ENCODE measurements around the gene CDKN2B. TPM values are rescaled to one million over a fixed set of nuclear protein-coding genes. Genes with fewer than 3 reads are reported as not detected.

The CDKN2B gene
- polyA plus RNA-seq, 1 donor from 2014 or later, result 0.15 TPM

DNA sequence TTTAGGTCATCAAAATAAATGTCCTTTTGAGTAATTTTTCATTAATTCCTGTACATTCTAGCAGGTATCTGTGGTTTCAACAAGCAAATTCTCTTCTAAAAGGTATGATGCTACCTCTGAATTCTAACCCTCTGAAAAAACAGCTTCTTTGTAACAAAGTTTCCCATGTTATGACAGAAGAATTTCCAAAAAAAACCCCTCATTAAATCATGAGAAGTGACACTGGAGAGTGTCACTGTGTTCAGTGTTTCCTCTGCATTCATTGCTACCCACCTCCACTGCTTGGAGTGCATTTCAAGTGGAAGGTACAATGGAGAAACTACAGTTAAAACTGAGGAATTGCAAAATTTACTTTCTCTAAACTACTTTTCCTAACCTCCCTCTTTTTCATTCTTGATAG lies 25.0 kb downstream of the CDKN2B start:
- no peak overlapping the region for H2AFZ ChIP-seq (ENCODE audit: low read depth, low read length)
- no peaks in the 10 kb centered on the region for H3K36me3 ChIP-seq (ENCODE audit: insufficient read depth, low read length)
- no peak overlapping the region for H3K9ac ChIP-seq (ENCODE audit: low read length)

DNA sequence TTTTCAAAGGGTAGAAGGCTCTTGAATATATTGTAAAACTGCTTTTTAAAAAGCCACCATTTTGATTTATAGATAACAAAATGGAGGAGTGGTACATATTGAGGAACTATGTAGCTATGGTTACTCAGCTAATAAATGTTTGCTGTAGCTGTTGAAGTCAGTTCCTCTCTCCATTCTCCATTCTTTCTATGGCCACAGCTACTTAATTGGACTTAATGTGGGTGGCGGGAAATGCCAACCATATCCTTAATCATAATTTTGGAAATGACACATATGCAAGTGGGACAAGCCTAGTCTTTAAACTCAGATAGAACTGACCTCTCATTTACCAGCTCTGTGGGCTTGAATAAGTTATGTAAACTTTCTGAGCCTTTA lies 25.6 kb downstream of the CDKN2B start:
- Histone ChIP-seq H3K36me3 (ENCODE audit: insufficient read depth, low read length) (no peaks in the 10 kb centered on the region), H3K27me3 (ENCODE audit: insufficient read depth, low read depth, low read length) (peaks cover 96% of the 10 kb centered on the region), H3K27ac (ENCODE audit: low read length) (no peak overlapping the region), H3K4me3 (ENCODE audit: low read length) (no peak overlapping the region), H3K9me2 (ENCODE audit: insufficient read depth, low read length) (no peaks in the 10 kb centered on the region), H3K9me3 (ENCODE audit: low read length) (no peaks in the 10 kb centered on the region), H2AFZ (ENCODE audit: low read depth, low read length) (no peak overlapping the region), H3K9ac (ENCODE audit: low read length) (no peak overlapping the region), H3F3A (ENCODE audit: insufficient read depth, low read length, poor library complexity, severe bottlenecking) (no peaks in the 10 kb centered on the region), H3K4me2 (ENCODE audit: low read length) (no peak overlapping the region), H3K79me2 (replicated peaks; ENCODE audit: insufficient read depth, low read length) (no peaks in the 10 kb centered on the region), H4K20me1 (ENCODE audit: insufficient read depth) (no peaks in the 10 kb centered on the region)
- TF ChIP-seq POLR2AphosphoS5 (IDR thresholded peaks at IDR 0.05) (no peak), SMC3 (conservative IDR thresholded peaks at IDR 0.05; ENCODE audit: poor library complexity) (no peak), CTCF (IDR thresholded peaks at IDR 0.05; ENCODE audit: poor library complexity, severe bottlenecking) (no peak), MXI1 (conservative IDR thresholded peaks at IDR 0.05; ENCODE audit: poor library complexity, severe bottlenecking) (no peak), TAF1 (IDR thresholded peaks at IDR 0.05; ENCODE audit: low read depth) (no peak), EP300 (conservative IDR thresholded peaks at IDR 0.05; ENCODE audit: poor library complexity, severe bottlenecking) (no peak), RAD21 (conservative IDR thresholded peaks at IDR 0.05) (no peak), EZH2 (IDR thresholded peaks at IDR 0.05; ENCODE audit: borderline replicate concordance, insufficient read depth, low read length, poor library complexity, severe bottlenecking) (no peak)
- TF ChIP-seq, protein P1, sequence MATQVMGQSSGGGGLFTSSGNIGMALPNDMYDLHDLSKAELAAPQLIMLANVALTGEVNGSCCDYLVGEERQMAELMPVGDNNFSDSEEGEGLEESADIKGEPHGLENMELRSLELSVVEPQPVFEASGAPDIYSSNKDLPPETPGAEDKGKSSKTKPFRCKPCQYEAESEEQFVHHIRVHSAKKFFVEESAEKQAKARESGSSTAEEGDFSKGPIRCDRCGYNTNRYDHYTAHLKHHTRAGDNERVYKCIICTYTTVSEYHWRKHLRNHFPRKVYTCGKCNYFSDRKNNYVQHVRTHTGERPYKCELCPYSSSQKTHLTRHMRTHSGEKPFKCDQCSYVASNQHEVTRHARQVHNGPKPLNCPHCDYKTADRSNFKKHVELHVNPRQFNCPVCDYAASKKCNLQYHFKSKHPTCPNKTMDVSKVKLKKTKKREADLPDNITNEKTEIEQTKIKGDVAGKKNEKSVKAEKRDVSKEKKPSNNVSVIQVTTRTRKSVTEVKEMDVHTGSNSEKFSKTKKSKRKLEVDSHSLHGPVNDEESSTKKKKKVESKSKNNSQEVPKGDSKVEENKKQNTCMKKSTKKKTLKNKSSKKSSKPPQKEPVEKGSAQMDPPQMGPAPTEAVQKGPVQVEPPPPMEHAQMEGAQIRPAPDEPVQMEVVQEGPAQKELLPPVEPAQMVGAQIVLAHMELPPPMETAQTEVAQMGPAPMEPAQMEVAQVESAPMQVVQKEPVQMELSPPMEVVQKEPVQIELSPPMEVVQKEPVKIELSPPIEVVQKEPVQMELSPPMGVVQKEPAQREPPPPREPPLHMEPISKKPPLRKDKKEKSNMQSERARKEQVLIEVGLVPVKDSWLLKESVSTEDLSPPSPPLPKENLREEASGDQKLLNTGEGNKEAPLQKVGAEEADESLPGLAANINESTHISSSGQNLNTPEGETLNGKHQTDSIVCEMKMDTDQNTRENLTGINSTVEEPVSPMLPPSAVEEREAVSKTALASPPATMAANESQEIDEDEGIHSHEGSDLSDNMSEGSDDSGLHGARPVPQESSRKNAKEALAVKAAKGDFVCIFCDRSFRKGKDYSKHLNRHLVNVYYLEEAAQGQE (IDR thresholded peaks at IDR 0.05; ENCODE audit: borderline replicate concordance), result no peak

More for the DNA sequence above, 25.0 kb downstream of the CDKN2B start:
- Histone ChIP-seq H3F3A (ENCODE audit: insufficient read depth, low read length, poor library complexity, severe bottlenecking) (no peaks in the 10 kb centered on the region), H3K27me3 (ENCODE audit: insufficient read depth, low read depth, low read length) (peaks cover 96% of the 10 kb centered on the region), H3K9me3 (ENCODE audit: low read length) (no peaks in the 10 kb centered on the region), H3K79me2 (replicated peaks; ENCODE audit: insufficient read depth, low read length) (no peaks in the 10 kb centered on the region), H3K9me2 (ENCODE audit: insufficient read depth, low read length) (no peaks in the 10 kb centered on the region), H3K27ac (ENCODE audit: low read length) (no peak overlapping the region), H3K4me3 (ENCODE audit: low read length) (no peak overlapping the region), H3K4me2 (ENCODE audit: low read length) (no peak overlapping the region), H4K20me1 (ENCODE audit: insufficient read depth) (no peaks in the 10 kb centered on the region)
- no peak for TF ChIP-seq MXI1 (conservative IDR thresholded peaks at IDR 0.05; ENCODE audit: poor library complexity, severe bottlenecking)
- no peak for TF ChIP-seq RAD21 (conservative IDR thresholded peaks at IDR 0.05)
- TF ChIP-seq SMC3 (conservative IDR thresholded peaks at IDR 0.05; ENCODE audit: poor library complexity), result no peak
- TF ChIP-seq TAF1 (IDR thresholded peaks at IDR 0.05; ENCODE audit: low read depth), result no peak
- no peak for TF ChIP-seq CTCF (IDR thresholded peaks at IDR 0.05; ENCODE audit: poor library complexity, severe bottlenecking)
- no peak for TF ChIP-seq POLR2AphosphoS5 (IDR thresholded peaks at IDR 0.05)
- TF ChIP-seq, protein P1 (IDR thresholded peaks at IDR 0.05; ENCODE audit: borderline replicate concordance), result no peak
- TF ChIP-seq EP300 (conservative IDR thresholded peaks at IDR 0.05; ENCODE audit: poor library complexity, severe bottlenecking), result no peak
- no peak for TF ChIP-seq EZH2 (IDR thresholded peaks at IDR 0.05; ENCODE audit: borderline replicate concordance, insufficient read depth, low read length, poor library complexity, severe bottlenecking)

Measured in neural cell (in vitro differentiated cells).